NAMALWA (cell line): ENCODE results near the gene BFSP2.

Source experiments
- DNase-seq: peaks from one replicate; pipeline ENCODE4 v3.0.0-alpha.2; 2015; ENCODE audit warnings: low spot score

BFSP2 gene

GRCh38 chr3:133400006-133400515 is at the start of gene BFSP2:
Gene BFSP2 (plus strand): TSS chr3:133400056. CDS start chr3:133400084, 28 bp downstream.
- DNase-seq, result no peak

GRCh38 chr3:133354721-133355120 is 45.1 kb upstream of the BFSP2 start:
- no peak for DNase-seq

- DNase-seq, result no peak
Observed at GRCh38 chr3:133360476-133360875, 39.4 kb upstream of the BFSP2 start.

GRCh38 chr3:133361011-133361410 is 38.8 kb upstream of the BFSP2 start:
- no peak for DNase-seq

- DNase-seq, result no peak
Observed at GRCh38 chr3:133361435-133361834, 38.4 kb upstream of the BFSP2 start.

- DNase-seq, result no peak
Observed at GRCh38 chr3:133362539-133362938, 37.3 kb upstream of the BFSP2 start.

GRCh38 chr3:133364704-133365103 is 35.2 kb upstream of the BFSP2 start:
- DNase-seq, result no peak

- no peak for DNase-seq
Observed at GRCh38 chr3:133366921-133367320, 32.9 kb upstream of the BFSP2 start.

GRCh38 chr3:133367403-133367802 is 32.5 kb upstream of the BFSP2 start:
- DNase-seq, result no peak

GRCh38 chr3:133367956-133368355 is 31.9 kb upstream of the BFSP2 start:
- DNase-seq, result no peak

GRCh38 chr3:133368371-133369067 is 31.3 kb upstream of the BFSP2 start:
- no peak for DNase-seq

- DNase-seq, result no peak
Observed at GRCh38 chr3:133369068-133369440, 30.8 kb upstream of the BFSP2 start.

GRCh38 chr3:133371181-133371580 is 28.7 kb upstream of the BFSP2 start:
- no peak for DNase-seq

- no peak for DNase-seq
Observed at GRCh38 chr3:133371676-133372075, 28.2 kb upstream of the BFSP2 start.

GRCh38 chr3:133374708-133375402 is 25.0 kb upstream of the BFSP2 start:
- DNase-seq, result no peak

- no peak for DNase-seq
Observed at GRCh38 chr3:133375403-133375745, 24.5 kb upstream of the BFSP2 start.

GRCh38 chr3:133376810-133377209 is 23.0 kb upstream of the BFSP2 start:
- DNase-seq, result no peak

- DNase-seq, result peak; percentile 71
Observed at GRCh38 chr3:133377396-133377795, 22.5 kb upstream of the BFSP2 start.

- DNase-seq, result no peak
Observed at GRCh38 chr3:133379926-133380325, 19.9 kb upstream of the BFSP2 start.

- DNase-seq, result no peak
Observed at GRCh38 chr3:133380481-133381225, 19.2 kb upstream of the BFSP2 start.

- no peak for DNase-seq
Observed at GRCh38 chr3:133381346-133382109, 18.3 kb upstream of the BFSP2 start.

GRCh38 chr3:133383175-133383574 is 16.7 kb upstream of the BFSP2 start:
- DNase-seq, result no peak
